ENCODE results near the gene KERA. TPM values are rescaled to one million over a fixed set of nuclear protein-coding genes. Genes with fewer than 3 reads are reported as not detected.

The KERA gene, protein sequence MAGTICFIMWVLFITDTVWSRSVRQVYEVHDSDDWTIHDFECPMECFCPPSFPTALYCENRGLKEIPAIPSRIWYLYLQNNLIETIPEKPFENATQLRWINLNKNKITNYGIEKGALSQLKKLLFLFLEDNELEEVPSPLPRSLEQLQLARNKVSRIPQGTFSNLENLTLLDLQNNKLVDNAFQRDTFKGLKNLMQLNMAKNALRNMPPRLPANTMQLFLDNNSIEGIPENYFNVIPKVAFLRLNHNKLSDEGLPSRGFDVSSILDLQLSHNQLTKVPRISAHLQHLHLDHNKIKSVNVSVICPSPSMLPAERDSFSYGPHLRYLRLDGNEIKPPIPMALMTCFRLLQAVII
- not detected in 2 replicates for total RNA-seq

DNA sequence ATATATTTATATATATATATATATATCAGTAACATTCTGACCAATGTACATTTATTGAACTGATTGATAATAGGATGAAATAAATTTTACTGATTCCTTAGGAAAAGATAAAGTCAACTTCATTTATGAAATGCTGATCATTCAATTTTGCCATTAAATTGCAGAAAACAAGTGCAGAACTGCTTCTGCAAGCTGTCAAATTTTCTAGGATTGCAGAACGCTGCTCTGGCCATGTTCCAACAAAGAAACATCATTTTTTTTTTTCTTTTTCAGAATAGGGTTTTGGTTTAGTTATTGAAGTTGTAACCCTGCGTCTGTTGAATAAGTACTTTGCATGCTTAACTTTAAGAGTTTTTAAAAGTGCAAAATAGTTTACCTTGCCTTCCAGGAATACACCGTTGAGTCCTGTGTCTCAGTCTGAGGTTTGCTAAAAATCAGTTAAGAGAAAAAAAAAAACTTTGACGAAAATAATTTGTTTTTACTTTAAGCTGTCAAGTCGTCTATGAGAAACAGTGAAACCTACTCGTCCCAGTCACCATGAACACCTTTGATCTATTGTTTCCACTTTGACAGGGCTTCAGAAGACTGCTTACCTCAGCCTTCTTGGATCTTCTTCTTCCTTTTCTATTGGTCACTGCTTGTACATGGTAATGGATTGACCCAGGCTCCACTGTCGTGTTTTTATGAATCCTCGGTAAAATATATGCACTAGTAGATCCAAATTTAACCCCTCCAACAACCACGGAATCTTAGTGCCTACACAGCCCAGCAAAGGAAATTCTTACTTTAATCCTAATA is at the start of gene KERA:
KERA (minus strand) TSS at position 657 of the 798 bp plus-strand sequence. CDS start 1,743 bp downstream, outside the sequence.

DNA sequence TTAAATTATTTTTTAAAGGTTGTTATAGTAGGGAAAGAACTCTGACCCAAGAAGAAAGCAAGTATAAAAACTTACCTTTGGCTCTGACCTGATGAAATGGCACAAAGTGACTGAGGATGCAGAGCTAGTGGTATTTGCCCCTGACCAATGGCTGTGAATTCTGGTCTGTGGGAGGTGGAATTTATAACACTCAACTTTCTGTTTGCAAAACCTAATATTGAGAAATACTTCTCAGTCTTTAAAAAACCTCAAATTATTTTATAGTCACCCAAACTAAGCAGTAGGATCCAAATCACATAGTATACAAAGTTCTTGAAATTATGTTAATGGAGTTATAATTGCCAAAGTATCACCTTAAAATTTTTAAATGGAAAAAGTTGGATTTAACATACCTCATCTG is 53.0 kb downstream of the KERA start, which contains the start of gene EPYC:
EPYC (minus strand) TSS at position 101 of the 400 bp plus-strand sequence. CDS start 2,407 bp downstream, outside the sequence.

Other genes starting within 250 kb of the KERA start
- not detected in 2 replicates for gene CCER1, start 102.8 kb downstream of the KERA start, total RNA-seq
- gene EPYC, start 53.1 kb downstream of the KERA start, total RNA-seq = not detected in 2 replicates
- gene LUM, start 53.5 kb upstream of the KERA start, total RNA-seq = 209 and 418 TPM in 2 replicates
- gene DCN, start 124.8 kb upstream of the KERA start, total RNA-seq = 1,647 and 2,415 TPM in 2 replicates

Measured in cardiac atrium fibroblast (primary cell).